Activated CD8-positive, alpha-beta memory T cell treated with anti-CD3 and anti-CD28 coated beads, Interleukin-2, amount 50 U/mL, for 1 hour (primary cell): Measurements from ENCODE around the gene TMEM135.
"Not testable (repeated sequence)": the region's sequence is repeated elsewhere in the genome, so short reads cannot be mapped to it uniquely, and the experiment has no call there.

Source experiments
- DNase-seq: peaks from one replicate; pipeline ENCODE4 v3.0.0-alpha.2; 2020; ENCODE audit errors: extremely low read depth

TMEM135 gene

DNA sequence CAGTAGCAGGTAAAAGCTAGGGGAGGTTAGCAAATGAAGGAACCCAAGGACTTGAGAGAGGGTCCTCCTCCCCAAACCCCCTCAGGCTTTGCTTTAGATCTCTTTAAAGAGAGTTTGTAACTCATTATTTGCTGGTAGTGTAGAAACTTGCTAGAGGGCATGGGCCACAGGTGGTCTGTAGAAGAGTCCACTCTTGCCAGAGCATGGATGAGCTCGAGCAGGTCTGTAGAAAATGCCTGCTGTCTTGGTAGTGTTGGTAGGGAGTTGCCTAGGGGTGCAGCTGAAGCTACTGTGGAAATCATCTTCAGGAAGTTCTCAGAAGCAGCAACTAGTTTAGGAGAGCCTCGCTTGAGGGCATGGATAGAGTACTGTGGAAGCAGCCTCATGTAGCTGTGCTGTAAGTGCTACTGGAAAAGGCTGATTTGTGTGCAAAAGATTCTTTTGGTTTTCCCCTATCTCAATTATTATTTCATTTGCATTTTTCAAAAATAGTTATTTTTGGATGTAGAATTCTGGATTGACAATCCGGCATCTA lies 104.3 kb downstream of the TMEM135 start:
- no peak for DNase-seq

DNA sequence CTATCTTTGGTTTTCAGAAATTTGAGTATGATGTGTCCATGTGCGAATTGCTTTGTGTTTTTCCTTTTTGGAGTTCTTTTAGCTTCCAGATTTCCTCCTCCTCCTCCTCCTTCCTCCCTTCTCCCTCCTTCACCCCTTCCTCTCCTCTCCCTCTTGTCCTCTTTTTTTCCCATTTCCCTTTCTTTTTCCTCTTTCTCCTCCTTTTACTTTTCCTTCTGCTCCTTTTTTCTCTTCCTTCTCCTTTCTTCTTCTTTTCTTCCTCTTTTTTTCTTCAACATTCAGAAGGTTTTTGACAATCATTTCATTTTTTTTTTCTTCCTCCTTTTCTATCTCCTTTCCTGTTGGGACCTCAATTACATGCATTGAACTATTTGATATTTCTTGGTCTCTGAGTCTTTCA lies 104.9 kb downstream of the TMEM135 start:
- no peak for DNase-seq

DNA sequence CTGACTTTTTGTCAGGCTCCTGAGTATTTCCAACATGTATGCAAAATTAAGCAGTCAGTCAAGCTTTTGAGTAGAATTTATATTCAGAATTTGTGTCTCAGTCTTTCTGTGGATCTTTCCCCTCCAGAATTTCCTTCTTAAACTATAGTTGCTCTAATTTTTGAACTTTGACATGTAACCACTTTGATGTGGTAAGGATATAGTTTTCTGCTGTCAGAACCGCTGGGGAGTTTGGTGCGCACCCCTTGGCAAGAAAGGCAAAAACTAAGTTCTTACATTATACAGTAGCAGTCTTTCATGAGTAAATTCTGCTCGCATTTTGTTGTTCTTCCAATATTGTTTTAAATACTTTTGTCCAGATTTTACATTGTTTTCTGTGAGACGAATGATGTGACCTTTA lies 105.9 kb downstream of the TMEM135 start:
- no peak for DNase-seq

- no peak for DNase-seq
Measured at GRCh38 chr11:87144252-87144651, 106.5 kb downstream of the TMEM135 start.

DNA sequence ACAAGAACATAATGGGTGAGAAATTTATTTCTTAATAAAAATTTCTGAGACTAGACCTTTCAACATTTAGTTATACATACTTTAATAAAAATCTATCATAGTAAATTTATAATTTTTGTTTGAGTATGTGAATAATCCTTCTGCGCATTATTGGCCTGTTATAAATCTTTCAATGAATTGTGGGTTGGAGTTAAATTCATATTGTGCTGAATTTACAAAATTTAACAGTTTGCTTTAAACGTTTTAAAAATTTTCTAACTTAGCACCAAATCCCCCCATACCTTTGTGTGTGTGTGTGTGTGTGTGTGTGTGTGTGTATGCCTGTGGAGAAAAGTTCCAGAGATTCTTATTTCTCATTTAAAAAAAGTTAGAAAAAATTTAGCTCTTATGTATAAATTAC lies 111.0 kb downstream of the TMEM135 start:
- DNase-seq: no peak

DNA sequence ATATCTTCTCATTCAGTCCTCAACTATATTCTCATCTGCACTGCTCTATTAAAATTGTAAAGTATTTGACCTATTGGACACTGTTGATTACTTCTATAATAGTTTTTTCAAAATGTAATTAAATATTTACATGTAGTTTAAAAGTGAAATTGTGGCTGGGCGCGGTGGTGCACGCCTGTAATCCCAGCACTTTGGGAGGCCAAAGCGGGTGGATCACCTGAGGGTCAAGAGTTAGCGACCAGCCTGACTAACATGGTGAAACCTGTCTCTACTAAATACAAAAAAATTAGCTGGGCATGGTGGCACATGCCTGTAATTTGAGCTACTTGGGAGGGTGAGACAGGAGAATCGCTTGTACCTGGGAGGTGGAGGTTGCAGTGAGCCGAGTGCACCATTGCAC lies 112.0 kb downstream of the TMEM135 start:
- DNase-seq: not testable (repeated sequence)

DNA sequence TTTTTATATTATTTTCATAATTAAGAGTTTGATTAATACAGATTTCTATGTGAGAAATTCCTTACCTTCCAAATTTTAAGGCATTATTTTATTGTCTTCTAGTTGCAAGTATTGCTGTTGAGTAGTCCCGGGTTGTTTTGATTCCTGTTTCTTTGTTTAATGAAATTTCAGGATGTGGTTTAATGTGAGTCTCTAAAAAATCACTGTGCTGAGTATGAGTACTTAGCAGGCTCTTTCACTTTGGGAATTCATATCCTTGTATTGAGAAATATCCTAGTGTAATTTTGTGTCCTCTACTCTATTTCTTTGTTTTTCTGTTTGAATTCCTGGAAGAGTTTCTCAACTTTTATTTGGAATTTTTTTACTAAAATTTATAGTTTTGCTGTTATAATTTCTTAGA lies 113.2 kb downstream of the TMEM135 start:
- no peak for DNase-seq

- no peak for DNase-seq
Measured at GRCh38 chr11:87154246-87154645, 116.5 kb downstream of the TMEM135 start.

GRCh38 chr11:87156970-87157369 lies 119.2 kb downstream of the TMEM135 start:
- DNase-seq: no peak

- DNase-seq: not testable (repeated sequence)
Measured at GRCh38 chr11:87169076-87169475, 131.3 kb downstream of the TMEM135 start.

DNA sequence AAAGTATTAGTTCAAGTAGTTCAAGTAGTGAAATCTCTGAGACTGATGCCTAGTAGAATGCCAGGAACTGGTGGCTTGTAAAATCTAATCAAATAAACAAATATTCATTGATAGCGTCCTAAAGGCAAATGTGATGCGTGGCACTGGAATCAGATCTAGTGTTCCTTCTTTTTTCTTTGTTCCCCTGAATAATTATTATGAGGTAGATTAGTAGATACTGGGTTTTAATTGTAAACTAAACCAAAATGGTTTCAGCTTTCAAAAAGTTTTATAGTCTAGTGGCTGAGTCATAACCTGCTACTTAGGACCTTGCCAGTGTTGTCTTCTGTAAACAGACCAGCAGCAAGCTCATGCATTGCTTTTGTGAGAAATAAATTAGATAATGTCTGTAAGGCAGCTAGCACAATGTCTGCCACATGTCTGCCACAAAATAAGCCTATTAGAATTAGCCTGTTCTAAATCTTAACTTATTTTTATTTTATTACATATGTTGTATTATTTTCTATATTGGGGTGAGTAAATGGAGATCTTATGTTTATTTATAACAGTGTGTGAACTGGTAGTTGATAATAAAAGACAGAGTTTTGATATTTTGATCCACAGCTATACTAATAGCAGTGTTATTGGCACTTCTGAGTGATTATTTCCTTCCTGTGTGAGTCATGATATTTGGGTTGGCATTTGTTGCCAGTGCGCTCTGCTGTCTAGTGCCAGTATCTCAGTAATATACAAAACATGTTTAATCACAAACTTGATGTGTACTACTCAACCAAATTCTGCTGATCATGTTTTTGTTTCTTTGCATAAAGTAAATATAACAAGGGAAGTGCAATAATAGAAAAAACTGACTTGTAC lies 135.7 kb downstream of the TMEM135 start:
- DNase-seq: no peak

GRCh38 chr11:87174870-87175269 lies 137.1 kb downstream of the TMEM135 start:
- DNase-seq: no peak

GRCh38 chr11:87176044-87176443 lies 138.3 kb downstream of the TMEM135 start:
- no peak for DNase-seq

- no peak for DNase-seq
Measured at GRCh38 chr11:87179621-87180020, 141.9 kb downstream of the TMEM135 start.

- no peak for DNase-seq
Measured at GRCh38 chr11:87180742-87181141, 143.0 kb downstream of the TMEM135 start.

DNA sequence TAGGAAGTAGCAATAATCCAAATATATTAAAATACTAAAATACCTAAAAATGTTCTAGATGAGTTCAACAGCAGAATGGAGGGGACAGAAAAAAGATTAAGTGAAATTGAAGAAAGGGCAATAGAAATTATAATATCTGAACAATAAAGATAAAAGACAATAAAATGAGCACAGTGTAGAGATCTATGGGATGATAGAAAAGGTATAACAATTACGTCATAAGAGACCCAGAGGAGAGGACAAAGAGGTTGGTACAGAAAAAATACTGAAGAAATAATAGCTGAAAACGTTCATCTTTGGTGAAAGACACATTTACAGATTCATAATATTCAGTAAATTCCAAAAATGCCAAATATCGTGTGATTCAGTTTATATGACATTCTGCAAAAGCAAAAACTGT lies 143.4 kb downstream of the TMEM135 start:
- DNase-seq: no peak

DNA sequence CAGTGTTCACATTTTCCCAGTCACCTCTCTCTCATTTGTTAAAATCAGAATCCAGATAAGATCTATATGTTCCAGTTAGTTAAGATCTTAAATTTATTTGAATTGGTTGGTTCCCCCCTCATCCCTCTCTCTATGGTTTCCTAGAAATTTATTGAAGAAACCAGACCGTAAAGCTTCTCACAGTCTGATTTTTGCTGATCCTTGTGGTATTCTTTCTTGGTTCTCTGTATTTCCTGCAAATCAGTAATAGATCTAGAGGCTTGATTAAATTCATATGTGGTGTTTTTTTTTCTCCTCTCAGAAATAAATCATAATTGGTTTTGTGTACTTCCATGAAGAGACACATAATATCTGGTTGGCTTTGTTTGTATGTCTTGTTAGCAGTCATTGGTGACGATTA lies 147.5 kb downstream of the TMEM135 start:
- no peak for DNase-seq

DNA sequence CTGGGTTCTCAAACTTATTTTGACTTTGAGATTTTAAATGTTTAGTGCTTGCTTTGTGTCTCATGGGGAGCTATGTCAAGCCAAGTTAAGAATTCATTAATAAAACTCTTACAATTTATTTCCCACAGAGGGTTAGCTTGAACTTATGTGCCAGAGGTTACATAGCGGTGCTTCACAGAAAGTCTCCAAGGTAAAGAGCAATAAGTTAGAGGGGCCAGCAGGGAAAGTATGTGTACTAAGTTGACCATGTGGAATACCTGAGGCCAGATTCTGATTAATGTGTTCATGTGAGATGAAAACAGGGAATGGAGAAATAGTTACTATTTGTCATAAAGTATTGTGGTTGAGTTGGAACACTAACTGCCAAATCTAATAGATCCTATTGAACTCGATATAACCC lies 149.3 kb downstream of the TMEM135 start:
- no peak for DNase-seq

DNA sequence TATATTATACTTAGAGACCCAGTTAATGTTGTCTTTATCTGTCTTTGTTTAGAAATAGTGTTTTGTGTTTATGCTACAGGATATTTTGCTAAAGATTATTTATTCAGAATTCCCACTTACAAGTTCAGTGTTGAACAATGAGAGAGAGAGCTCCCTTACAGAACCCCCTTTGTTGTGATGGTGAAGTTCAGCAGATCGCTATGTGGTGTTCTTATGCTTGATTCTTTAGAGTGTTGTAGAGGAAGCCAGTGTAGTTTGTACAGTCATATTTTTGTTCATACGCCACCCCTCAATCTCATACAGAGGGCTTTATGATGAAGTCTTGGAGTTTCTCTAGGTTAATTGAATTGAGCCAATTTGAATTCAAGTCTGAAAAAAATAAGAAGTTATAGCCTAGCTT lies 150.2 kb downstream of the TMEM135 start:
- DNase-seq: no peak

GRCh38 chr11:87188396-87188795 lies 150.7 kb downstream of the TMEM135 start:
- DNase-seq: not testable (repeated sequence)

- not testable (repeated sequence) for DNase-seq
Measured at GRCh38 chr11:87188921-87189320, 151.2 kb downstream of the TMEM135 start.

GRCh38 chr11:87190071-87190470 lies 152.3 kb downstream of the TMEM135 start:
- no peak for DNase-seq

GRCh38 chr11:87193756-87194470 lies 156.2 kb downstream of the TMEM135 start:
- no peak for DNase-seq
